ES-I3 (cell line): Measurements from ENCODE around the gene KHDC1L.
"Not testable (repeated sequence)": the region's sequence is repeated elsewhere in the genome, so short reads cannot be mapped to it uniquely, and the experiment has no call there.

Experiments used
- H3K36me3 ChIP-seq: 2 replicates; pipeline ENCODE4 v1.6.1; 2013; ENCODE audit warnings: mild to moderate bottlenecking, low read length, control low read depth, moderate library complexity; ENCODE audit not compliant: insufficient read depth
- H3K4me1 ChIP-seq: 2 replicates; pipeline ENCODE4 v1.6.1; 2013; ENCODE audit warnings: mild to moderate bottlenecking, control low read depth, low read length; ENCODE audit not compliant: insufficient read depth
- H3K9ac ChIP-seq: 2 replicates; pipeline ENCODE4 v1.6.1; 2013; ENCODE audit warnings: low read depth, mild to moderate bottlenecking, low read length, moderate library complexity
- H3K9me3 ChIP-seq: 2 replicates; pipeline ENCODE4 v1.6.1; 2013; ENCODE audit warnings: mild to moderate bottlenecking, low read length, moderate library complexity; ENCODE audit not compliant: control insufficient read depth, insufficient read depth

The KHDC1L gene

DNA sequence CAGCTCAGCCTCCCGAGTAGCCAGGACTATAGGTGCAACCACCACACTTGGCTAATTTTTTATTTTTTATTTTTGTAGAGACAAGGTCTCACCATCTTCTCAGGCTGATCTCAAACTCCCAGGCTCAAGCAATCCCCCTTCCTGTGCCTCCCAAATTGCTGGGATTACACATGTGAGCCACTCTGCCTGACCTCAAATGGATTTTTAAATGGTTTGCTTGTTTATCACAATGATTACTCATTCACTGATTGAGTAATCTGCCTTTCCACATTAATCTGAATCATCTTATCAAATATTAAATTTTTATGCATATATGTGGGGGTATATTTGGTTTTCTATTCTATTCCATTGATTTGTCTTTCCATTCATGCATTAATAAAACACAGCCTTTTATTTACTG is 9.4 kb upstream of the KHDC1L start:
- no peaks in the 10 kb centered on the region for H3K9me3 ChIP-seq

DNA sequence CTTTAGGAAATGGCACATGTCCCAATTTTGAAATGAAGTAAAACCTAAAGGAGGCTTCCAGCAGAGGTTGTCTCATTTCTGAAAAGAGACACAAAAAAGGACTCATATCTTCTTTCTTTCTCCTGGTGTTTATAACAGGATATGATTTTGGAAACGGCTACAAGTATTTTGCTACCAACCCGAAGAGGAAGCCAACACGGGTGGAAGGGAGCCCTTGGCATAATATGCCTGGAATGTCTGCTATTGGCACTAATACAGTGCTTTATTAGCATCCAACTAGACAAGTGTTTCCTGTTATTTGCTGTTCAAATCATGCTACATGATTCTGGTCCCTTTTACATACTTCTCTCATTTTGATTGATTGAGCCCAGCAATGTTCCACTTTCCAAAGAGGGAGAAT is 8.7 kb upstream of the KHDC1L start:
- H3K9ac ChIP-seq, H3K4me1 ChIP-seq, H3K9me3 ChIP-seq, H3K36me3 ChIP-seq: not testable (repeated sequence)

More for the DNA sequence above, 9.4 kb upstream of the KHDC1L start:
- Histone ChIP-seq H3K9ac (no peak overlapping the region), H3K36me3 (no peaks in the 10 kb centered on the region), H3K4me1 (0 out of 2 replicates have a peak, but pooled peaks cover 6% of the 10 kb centered on the region)

DNA sequence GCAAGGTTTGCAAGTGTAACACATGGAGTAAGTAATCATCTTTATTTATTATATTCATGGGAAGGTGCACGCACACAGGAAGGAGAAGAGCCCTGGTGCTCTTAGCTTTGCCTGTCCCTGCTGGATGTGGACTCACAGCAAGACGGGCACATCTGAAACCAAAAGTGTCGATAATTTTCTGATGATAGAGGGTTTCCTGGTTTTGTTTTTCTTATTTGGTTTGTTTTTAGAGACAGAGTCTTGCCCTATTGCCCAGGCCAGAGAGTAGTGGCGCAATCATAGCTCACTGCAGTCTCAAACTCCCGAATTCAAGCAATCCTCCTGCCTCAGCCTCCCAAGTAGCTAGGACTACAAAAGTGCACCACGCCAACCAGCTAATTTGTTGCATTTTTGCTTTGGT is 7.8 kb upstream of the KHDC1L start:
- H3K4me1 ChIP-seq, result 0 out of 2 replicates have a peak, but pooled peaks cover 6% of the 10 kb centered on the region
- no peaks in the 10 kb centered on the region for H3K9me3 ChIP-seq
- H3K9ac ChIP-seq, result no peak overlapping the region
- H3K36me3 ChIP-seq, result no peaks in the 10 kb centered on the region

- no peaks in the 10 kb centered on the region for H3K9me3 ChIP-seq
- 0 out of 2 replicates have a peak, but pooled peaks cover 6% of the 10 kb centered on the region for H3K4me1 ChIP-seq
- no peak overlapping the region for H3K9ac ChIP-seq
- no peaks in the 10 kb centered on the region for H3K36me3 ChIP-seq
These were observed 6.7 kb upstream of the KHDC1L start for GRCh38 chr6:73231986-73232391.

DNA sequence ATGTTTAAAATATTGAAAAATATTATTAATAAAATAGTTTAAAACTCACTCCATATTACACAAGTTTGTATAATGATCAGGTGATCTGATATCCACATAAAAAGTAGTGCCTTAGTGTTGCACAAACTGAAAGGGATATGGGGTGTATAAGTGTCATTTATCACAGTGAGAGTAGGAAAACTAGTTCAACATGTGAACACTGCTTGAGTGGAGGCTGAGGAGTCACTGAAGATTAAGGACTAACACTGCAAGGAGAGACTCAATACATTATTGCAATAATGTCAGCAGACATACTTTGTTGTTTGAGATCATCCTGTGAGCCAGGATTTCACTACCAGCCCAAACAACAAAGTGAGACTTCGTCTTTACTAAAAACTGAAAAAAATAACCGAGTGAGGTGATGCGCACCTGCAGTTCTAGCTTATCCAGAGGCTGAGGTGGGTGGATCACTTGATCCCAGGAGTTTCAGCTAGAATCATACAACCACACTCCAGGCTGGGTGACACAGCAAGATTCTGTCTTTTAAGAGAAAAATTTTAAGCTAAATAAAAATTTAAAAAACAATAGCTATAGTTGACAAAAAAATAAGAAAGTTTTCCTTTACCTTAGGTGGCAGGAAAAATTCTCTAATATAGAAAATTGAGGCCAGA is 2.4 kb upstream of the KHDC1L start:
- Histone ChIP-seq H3K9me3 (no peaks in the 10 kb centered on the region; the same call in 1 of the 2 replicates), H3K36me3 (no peaks in the 10 kb centered on the region), H3K9ac (no peak overlapping the region), H3K4me1 (0 out of 2 replicates have a peak, but pooled peaks cover 6% of the 10 kb centered on the region)

DNA sequence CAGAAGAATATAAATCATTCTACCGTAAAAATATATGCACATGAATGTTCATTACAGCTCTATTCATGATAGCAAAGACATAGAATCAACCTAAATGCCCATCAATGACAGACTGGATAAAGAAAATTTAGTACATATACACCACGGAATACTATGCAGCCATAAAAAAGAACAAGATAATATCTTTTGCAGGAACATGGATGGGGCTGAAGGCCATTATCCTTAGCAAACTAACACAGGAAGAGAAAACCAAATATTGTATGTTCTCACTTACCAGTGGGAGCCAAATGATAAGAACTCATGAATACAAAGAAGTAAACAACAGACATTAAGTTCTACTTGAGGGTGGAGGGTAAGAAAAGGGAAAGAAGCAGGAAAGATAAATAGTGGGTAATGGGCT is 8.4 kb downstream of the KHDC1L start:
- no peak overlapping the region for H3K9ac ChIP-seq
- H3K9me3 ChIP-seq, result no peaks in the 10 kb centered on the region
- no peaks in the 10 kb centered on the region for H3K4me1 ChIP-seq
- no peaks in the 10 kb centered on the region for H3K36me3 ChIP-seq

DNA sequence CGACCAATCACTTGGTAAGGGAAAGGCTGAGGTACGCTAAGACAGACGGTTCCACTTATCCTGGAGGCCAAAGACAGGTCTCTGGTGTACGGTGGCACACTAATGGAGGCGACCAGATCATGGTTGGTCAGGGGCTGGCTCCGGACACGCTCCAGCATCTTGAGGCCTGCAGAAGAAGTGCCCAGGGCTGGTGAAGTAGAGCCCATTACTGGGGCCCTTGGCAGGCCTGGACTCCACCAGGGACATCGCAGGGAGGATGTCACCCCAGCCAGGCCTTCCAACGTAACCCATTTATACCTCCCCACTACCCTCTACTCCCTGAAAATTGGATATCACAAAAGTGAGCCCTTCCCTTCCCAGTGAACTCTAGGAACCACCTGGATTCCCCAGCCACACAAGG is 16.2 kb downstream of the KHDC1L start:
- Histone ChIP-seq H3K9ac (no peak overlapping the region), H3K36me3 (no peaks in the 10 kb centered on the region), H3K9me3 (peaks cover 8% of the 10 kb centered on the region; the same call in 1 of the 2 replicates), H3K4me1 (peaks cover under 1% of the 10 kb centered on the region; the same call in 1 of the 2 replicates)

DNA sequence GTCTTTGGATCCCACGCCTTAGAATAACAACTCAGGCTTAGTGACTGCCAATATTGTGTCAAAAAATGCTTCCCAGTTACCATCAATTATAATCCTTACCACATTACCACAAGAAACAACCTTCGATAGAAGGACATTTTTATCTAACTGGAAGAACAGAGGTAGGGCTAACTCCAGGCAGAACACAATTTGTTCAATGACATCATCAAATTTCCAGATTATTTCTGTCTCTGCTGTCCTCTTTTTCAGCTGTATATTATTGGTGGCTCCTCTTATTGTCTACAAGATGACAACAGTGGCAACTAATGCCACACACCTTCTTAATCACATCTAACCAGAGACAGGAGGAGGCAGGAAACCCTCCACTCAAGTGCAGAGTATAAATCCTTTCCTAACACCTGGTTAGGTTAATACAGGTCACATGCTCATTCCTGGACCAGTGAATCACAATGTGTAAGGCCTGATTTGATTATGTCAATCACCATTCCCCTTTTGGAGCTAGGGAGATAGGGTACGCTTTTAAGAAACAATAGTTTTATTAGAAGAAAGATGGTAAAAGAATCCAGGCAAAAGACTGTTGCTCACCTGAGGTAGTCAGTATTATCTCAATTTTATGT is 18.0 kb downstream of the KHDC1L start:
- Histone ChIP-seq H3K9ac (no peak overlapping the region), H3K9me3 (peaks cover 8% of the 10 kb centered on the region; the same call in 1 of the 2 replicates), H3K36me3 (no peaks in the 10 kb centered on the region), H3K4me1 (peaks cover 4% of the 10 kb centered on the region; the same call in 1 of the 2 replicates)

GRCh38 chr6:73204252-73204651 is 21.0 kb downstream of the KHDC1L start:
- no peak overlapping the region for H3K9ac ChIP-seq
- peaks cover 4% of the 10 kb centered on the region for H3K4me1 ChIP-seq
- H3K9me3 ChIP-seq, result peaks cover 8% of the 10 kb centered on the region; the same call in 1 of the 2 replicates
- no peaks in the 10 kb centered on the region for H3K36me3 ChIP-seq

GRCh38 chr6:73203098-73203497 is 22.2 kb downstream of the KHDC1L start:
- Histone ChIP-seq H3K4me1 (peaks cover 4% of the 10 kb centered on the region), H3K36me3 (no peaks in the 10 kb centered on the region), H3K9ac (no peak overlapping the region), H3K9me3 (peaks cover 8% of the 10 kb centered on the region; the same call in 1 of the 2 replicates)

DNA sequence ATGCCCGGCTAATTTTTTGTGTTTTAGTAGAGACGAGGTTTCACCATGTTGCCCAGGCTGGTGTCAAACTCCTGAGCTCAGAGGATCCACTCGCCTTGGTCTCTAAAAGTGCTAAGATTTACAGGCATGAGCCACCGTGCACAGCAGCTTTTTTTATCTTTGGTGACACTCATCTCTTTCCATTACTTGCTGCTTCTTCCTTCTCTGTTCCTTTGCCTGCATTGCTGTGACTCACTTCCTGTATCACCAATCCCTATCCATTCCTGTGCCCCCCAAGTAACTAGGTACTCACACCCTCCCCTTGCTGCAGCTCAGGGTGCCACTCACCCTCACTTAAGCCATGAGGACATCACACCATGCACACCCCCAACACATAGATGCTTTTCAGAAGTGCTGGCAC is 24.6 kb downstream of the KHDC1L start:
- no peaks in the 10 kb centered on the region; the same call in 1 of the 2 replicates for H3K9me3 ChIP-seq
- peaks cover 4% of the 10 kb centered on the region for H3K4me1 ChIP-seq
- H3K36me3 ChIP-seq, result no peaks in the 10 kb centered on the region
- no peak overlapping the region for H3K9ac ChIP-seq

- H3K9ac ChIP-seq, result no peak overlapping the region
- no peaks in the 10 kb centered on the region; the same call in 1 of the 2 replicates for H3K9me3 ChIP-seq
- H3K36me3 ChIP-seq, result no peaks in the 10 kb centered on the region
- H3K4me1 ChIP-seq, result peaks cover 4% of the 10 kb centered on the region
These were observed 25.0 kb downstream of the KHDC1L start for GRCh38 chr6:73200247-73200646.

- H3K9ac ChIP-seq, result no peak overlapping the region
- no peaks in the 10 kb centered on the region for H3K9me3 ChIP-seq
- no peaks in the 10 kb centered on the region for H3K36me3 ChIP-seq
- no peaks in the 10 kb centered on the region for H3K4me1 ChIP-seq
These were observed 30.6 kb downstream of the KHDC1L start for GRCh38 chr6:73194744-73195143.

DNA sequence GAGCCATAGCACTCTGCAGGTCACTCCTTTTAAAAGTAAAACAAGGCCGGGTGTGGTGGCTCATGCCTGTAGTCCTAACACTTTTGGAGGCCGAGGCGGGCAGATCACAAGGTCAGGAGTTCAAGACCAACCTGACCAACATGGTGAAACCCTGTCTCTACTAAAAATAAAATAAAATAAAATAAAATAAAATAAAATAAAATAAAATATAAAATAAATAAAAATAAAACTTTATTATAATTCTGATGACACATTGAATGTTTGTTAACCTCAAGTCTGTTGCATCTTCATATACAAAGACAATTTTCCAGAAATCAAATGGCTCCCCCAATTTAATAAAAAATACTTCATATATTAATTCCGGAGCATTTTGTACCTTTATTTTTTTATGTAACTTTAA is 32.0 kb downstream of the KHDC1L start:
- not testable (repeated sequence) for H3K36me3 ChIP-seq, H3K9ac ChIP-seq, H3K4me1 ChIP-seq, H3K9me3 ChIP-seq

GRCh38 chr6:73182021-73182607 is 43.2 kb downstream of the KHDC1L start:
- Histone ChIP-seq H3K9me3 (no peaks in the 10 kb centered on the region), H3K9ac (no peak overlapping the region), H3K4me1 (peaks cover 10% of the 10 kb centered on the region), H3K36me3 (no peaks in the 10 kb centered on the region)
